ENCODE results near the gene TM4SF4. TPM values are rescaled to one million over a fixed set of nuclear protein-coding genes. Genes with fewer than 3 reads are reported as not detected.

Gene TM4SF4
- total and polyA plus RNA-seq, 2 donors (not counting 1 experiment from before 2014, with no cell fraction given): not detected

DNA sequence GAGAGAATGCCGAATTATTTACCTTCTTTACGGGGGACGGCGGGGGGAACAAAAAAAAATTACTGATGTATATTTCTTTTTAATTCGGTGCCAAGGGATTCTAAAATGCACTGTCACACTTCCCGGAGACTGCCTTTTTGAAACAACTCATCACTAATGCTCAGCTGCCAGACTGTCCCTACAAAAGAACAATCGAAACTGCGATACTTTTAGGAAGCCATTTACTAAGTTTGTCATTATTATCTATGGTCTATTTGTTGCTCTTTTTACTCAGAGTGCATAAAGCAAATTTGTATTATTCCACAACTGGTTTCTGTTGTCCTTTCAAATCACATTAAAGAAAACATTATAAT lies 60.8 kb downstream of the TM4SF4 start:
- H3K36me3 ChIP-seq (replicated peaks in 1 of 2; ENCODE audit: control extremely low read depth in 1 of 2, control insufficient read depth in 1 of 2, extremely low read depth in 1 of 2, insufficient read depth in 2 of 2, low read length in 1 of 2): no peaks in the 10 kb centered on the region
- no peak overlapping the region for H3K4me3 Mint-ChIP-seq
- H3K9me3 ChIP-seq (ENCODE audit: control extremely low read depth in 1 of 3, control insufficient read depth in 2 of 3, insufficient read depth in 1 of 3, low read length in 2 of 3): no peaks in the 10 kb centered on the region
- H3K27ac ChIP-seq (ENCODE audit: low read length in 2 of 2): no peak overlapping the region
- no peaks in the 10 kb centered on the region for H3K9me3 Mint-ChIP-seq (ENCODE audit: insufficient read depth)
- ChIA-PET CTCF (interaction anchor here (0.9 kb wide), 1 partner anchor 35 kb away, joined by 3 read pairs; no protein-coding TSS in a partner anchor), POLR2A (no interaction called here)
- TF ChIP-seq, protein P1, sequence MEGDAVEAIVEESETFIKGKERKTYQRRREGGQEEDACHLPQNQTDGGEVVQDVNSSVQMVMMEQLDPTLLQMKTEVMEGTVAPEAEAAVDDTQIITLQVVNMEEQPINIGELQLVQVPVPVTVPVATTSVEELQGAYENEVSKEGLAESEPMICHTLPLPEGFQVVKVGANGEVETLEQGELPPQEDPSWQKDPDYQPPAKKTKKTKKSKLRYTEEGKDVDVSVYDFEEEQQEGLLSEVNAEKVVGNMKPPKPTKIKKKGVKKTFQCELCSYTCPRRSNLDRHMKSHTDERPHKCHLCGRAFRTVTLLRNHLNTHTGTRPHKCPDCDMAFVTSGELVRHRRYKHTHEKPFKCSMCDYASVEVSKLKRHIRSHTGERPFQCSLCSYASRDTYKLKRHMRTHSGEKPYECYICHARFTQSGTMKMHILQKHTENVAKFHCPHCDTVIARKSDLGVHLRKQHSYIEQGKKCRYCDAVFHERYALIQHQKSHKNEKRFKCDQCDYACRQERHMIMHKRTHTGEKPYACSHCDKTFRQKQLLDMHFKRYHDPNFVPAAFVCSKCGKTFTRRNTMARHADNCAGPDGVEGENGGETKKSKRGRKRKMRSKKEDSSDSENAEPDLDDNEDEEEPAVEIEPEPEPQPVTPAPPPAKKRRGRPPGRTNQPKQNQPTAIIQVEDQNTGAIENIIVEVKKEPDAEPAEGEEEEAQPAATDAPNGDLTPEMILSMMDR (IDR thresholded peaks at IDR 0.05): no peak
- TF ChIP-seq EZH2 (IDR thresholded peaks at IDR 0.05; ENCODE audit: borderline replicate concordance, insufficient read depth, low read depth, low read length, poor library complexity, severe bottlenecking): no peak
- no CpG with 5 or more reads among the region's 8 CpGs for WGBS (ENCODE audit: insufficient coverage)
- no peak overlapping the region for H3K4me2 ChIP-seq (replicated peaks; ENCODE audit: low read depth, low read length, poor library complexity, severe bottlenecking)
- H3K27me3 Mint-ChIP-seq: peaks cover 6% of the 10 kb centered on the region
- H3K9ac ChIP-seq (ENCODE audit: low read length): no peak overlapping the region
- no peak overlapping the region for H2AFZ ChIP-seq (ENCODE audit: insufficient read depth, low read depth, low read length, poor library complexity, severe bottlenecking)
- peaks cover 11% of the 10 kb centered on the region for H3K4me1 Mint-ChIP-seq
- intact Hi-C loops (cut with micrococcal nuclease): no loop called here
- DNase-seq (no peak), ATAC-seq (ENCODE audit: low read depth) (no peak)
- H3K4me3 ChIP-seq (ENCODE audit: control extremely low read depth in 1 of 5, extremely low read depth in 1 of 5, insufficient read depth in 1 of 5, low read depth in 2 of 5, low read length in 4 of 5): no peak overlapping the region
- peaks cover 7 to 8% of the 10 kb centered on the region in 2 donors for H3K4me1 ChIP-seq (ENCODE audit: control insufficient read depth in 2 of 2, insufficient read depth in 2 of 2, low read length in 2 of 2)
- no peaks in the 10 kb centered on the region for H3K27me3 ChIP-seq (replicated peaks in 1 of 4; ENCODE audit: control extremely low read depth in 1 of 4, control insufficient read depth in 3 of 4, insufficient read depth in 4 of 4, low read length in 3 of 4)
- no peak overlapping the region for H3K27ac Mint-ChIP-seq
- H4K20me1 ChIP-seq (ENCODE audit: control insufficient read depth, insufficient read depth, low read length, poor library complexity, severe bottlenecking): no peaks in the 10 kb centered on the region
- no peaks in the 10 kb centered on the region for H3K79me2 ChIP-seq (ENCODE audit: control insufficient read depth, insufficient read depth, low read length)

DNA sequence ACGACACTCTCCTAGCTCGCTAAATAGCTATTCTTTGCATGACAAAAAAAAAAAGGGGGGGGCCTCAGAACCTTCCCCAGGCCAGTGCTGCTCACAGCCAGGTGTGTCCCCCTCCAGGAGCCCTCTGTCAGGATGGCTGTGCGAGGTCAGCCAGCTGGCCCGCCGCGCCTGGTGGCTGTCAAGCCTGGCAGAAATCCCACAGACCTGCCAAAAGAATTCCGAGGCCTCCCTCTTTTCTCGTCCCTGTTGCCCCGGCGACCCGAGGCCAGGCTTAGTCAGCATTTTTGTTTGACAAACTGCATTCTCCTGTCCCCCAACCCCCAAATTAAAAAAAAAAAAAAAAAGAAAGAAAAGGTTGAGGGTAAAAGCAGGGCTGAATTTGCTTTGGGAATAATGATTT lies 61.9 kb downstream of the TM4SF4 start:
- peaks cover 11% of the 10 kb centered on the region for H3K4me1 Mint-ChIP-seq
- no peak overlapping the region for H3K4me2 ChIP-seq (replicated peaks; ENCODE audit: low read depth, low read length, poor library complexity, severe bottlenecking)
- whole genome bisulfite sequencing (ENCODE audit: insufficient coverage): 84% methylated on average over 11 of the region's 11 CpGs

More for the DNA sequence above, 61.9 kb downstream of the TM4SF4 start:
- no peak overlapping the region for H3K27ac ChIP-seq (ENCODE audit: low read length in 2 of 2)
- H3K27me3 Mint-ChIP-seq: peaks cover 6% of the 10 kb centered on the region
- intact Hi-C loops (cut with micrococcal nuclease): no loop called here
- ATAC-seq (ENCODE audit: low read depth) (no peak), DNase-seq (no peak)
- H3K4me3 Mint-ChIP-seq: no peak overlapping the region
- ChIA-PET POLR2A (no interaction called here), CTCF (no interaction called here)
- H3K9me3 ChIP-seq (ENCODE audit: control extremely low read depth in 1 of 3, control insufficient read depth in 2 of 3, insufficient read depth in 1 of 3, low read length in 2 of 3): no peaks in the 10 kb centered on the region
- peaks cover 7 to 8% of the 10 kb centered on the region in 2 donors for H3K4me1 ChIP-seq (ENCODE audit: control insufficient read depth in 2 of 2, insufficient read depth in 2 of 2, low read length in 2 of 2)
- H2AFZ ChIP-seq (ENCODE audit: insufficient read depth, low read depth, low read length, poor library complexity, severe bottlenecking): no peak overlapping the region
- no peak overlapping the region for H3K9ac ChIP-seq (ENCODE audit: low read length)
- no peak for TF ChIP-seq EZH2 (IDR thresholded peaks at IDR 0.05; ENCODE audit: borderline replicate concordance, insufficient read depth, low read depth, low read length, poor library complexity, severe bottlenecking)
- TF ChIP-seq, protein P1 (IDR thresholded peaks at IDR 0.05): no peak
- no peaks in the 10 kb centered on the region for H3K79me2 ChIP-seq (ENCODE audit: control insufficient read depth, insufficient read depth, low read length)
- no peaks in the 10 kb centered on the region for H3K27me3 ChIP-seq (replicated peaks in 1 of 4; ENCODE audit: control extremely low read depth in 1 of 4, control insufficient read depth in 3 of 4, insufficient read depth in 4 of 4, low read length in 3 of 4)
- H3K27ac Mint-ChIP-seq: no peak overlapping the region
- H4K20me1 ChIP-seq (ENCODE audit: control insufficient read depth, insufficient read depth, low read length, poor library complexity, severe bottlenecking): no peaks in the 10 kb centered on the region
- H3K4me3 ChIP-seq (ENCODE audit: control extremely low read depth in 1 of 5, extremely low read depth in 1 of 5, insufficient read depth in 1 of 5, low read depth in 2 of 5, low read length in 4 of 5): no peak overlapping the region
- H3K9me3 Mint-ChIP-seq (ENCODE audit: insufficient read depth): no peaks in the 10 kb centered on the region
- no peaks in the 10 kb centered on the region for H3K36me3 ChIP-seq (replicated peaks in 1 of 2; ENCODE audit: control extremely low read depth in 1 of 2, control insufficient read depth in 1 of 2, extremely low read depth in 1 of 2, insufficient read depth in 2 of 2, low read length in 1 of 2)

Measured in B cell (primary cell).